ENCODE measurements around the gene ENPP3. TPM values are rescaled to one million over a fixed set of nuclear protein-coding genes. Genes with fewer than 3 reads are reported as not detected.

The ENPP3 gene
- total RNA-seq, 2 experiments from 2014 or later, result 0.22 to 0.34 TPM

DNA sequence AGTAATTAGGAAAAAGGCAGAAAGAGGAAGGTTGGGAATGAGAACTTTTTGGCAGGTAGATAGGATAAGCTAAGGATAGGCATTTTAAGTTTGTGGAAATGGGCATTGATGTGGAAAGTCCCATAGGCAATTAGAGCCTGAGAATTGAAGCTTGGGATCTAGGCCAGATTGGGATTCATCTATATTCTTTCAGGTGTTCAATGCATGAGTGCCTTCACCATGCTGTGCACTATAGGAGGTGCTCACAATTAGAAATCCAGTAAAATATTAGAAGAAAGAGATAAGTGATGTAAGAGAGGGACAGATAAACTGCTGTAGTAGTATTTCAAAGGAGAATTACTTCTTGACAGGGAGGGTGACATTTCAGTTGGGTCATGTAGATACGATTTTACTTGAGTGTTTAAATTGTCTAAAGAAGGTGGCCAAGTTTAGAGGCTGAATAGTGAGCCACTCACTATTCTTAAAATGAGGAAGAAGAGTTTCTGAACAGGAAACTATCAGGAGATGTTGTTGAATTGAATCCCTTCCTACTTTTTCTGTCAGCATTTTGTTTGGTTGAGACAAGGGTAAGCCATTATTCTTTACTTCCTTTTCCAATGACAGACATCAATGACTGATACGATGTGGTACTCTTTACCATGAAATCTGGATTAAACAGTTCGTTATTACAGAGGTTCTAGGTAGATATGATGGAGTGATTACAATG, 104.7 kb downstream of the ENPP3 start:
- intact Hi-C loops (cut with DNase I, micrococcal nuclease), result no loop called here
- no peaks in the 10 kb centered on the region for H3K9me3 Mint-ChIP-seq
- H3K4me3 Mint-ChIP-seq, result no peak overlapping the region
- no peaks in the 10 kb centered on the region for H3K27me3 ChIP-seq (ENCODE audit: control insufficient read depth in 1 of 2, insufficient read depth in 2 of 2, low read length in 2 of 2)
- H3K9me3 ChIP-seq (ENCODE audit: control insufficient read depth in 1 of 2, insufficient read depth in 1 of 2, low read length in 2 of 2), result no peaks in the 10 kb centered on the region
- DNase-seq (no peak), ATAC-seq (ENCODE audit: poor library complexity) (no peak)
- no peaks in the 10 kb centered on the region for H3K36me3 ChIP-seq (ENCODE audit: insufficient read depth, low read length)
- H3K4me3 ChIP-seq (ENCODE audit: low read length), result no peak overlapping the region
- no peak overlapping the region for H3K27ac Mint-ChIP-seq
- TF ChIP-seq, protein P1, sequence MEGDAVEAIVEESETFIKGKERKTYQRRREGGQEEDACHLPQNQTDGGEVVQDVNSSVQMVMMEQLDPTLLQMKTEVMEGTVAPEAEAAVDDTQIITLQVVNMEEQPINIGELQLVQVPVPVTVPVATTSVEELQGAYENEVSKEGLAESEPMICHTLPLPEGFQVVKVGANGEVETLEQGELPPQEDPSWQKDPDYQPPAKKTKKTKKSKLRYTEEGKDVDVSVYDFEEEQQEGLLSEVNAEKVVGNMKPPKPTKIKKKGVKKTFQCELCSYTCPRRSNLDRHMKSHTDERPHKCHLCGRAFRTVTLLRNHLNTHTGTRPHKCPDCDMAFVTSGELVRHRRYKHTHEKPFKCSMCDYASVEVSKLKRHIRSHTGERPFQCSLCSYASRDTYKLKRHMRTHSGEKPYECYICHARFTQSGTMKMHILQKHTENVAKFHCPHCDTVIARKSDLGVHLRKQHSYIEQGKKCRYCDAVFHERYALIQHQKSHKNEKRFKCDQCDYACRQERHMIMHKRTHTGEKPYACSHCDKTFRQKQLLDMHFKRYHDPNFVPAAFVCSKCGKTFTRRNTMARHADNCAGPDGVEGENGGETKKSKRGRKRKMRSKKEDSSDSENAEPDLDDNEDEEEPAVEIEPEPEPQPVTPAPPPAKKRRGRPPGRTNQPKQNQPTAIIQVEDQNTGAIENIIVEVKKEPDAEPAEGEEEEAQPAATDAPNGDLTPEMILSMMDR (IDR thresholded peaks at IDR 0.05), result no peak
- no peaks in the 10 kb centered on the region for H3K4me1 Mint-ChIP-seq (ENCODE audit: low read depth)
- H3K4me1 ChIP-seq (ENCODE audit: insufficient read depth, low read length), result no peaks in the 10 kb centered on the region
- H3K27me3 Mint-ChIP-seq, result peaks cover 5% of the 10 kb centered on the region
- no peaks in the 10 kb centered on the region for H3K36me3 Mint-ChIP-seq (ENCODE audit: low read depth)
- POLR2A ChIA-PET, result no interaction called here
- H3K27ac ChIP-seq (ENCODE audit: low read depth in 1 of 2, low read length in 2 of 2), result no peak overlapping the region
- CTCF ChIA-PET, result no interaction called here

DNA sequence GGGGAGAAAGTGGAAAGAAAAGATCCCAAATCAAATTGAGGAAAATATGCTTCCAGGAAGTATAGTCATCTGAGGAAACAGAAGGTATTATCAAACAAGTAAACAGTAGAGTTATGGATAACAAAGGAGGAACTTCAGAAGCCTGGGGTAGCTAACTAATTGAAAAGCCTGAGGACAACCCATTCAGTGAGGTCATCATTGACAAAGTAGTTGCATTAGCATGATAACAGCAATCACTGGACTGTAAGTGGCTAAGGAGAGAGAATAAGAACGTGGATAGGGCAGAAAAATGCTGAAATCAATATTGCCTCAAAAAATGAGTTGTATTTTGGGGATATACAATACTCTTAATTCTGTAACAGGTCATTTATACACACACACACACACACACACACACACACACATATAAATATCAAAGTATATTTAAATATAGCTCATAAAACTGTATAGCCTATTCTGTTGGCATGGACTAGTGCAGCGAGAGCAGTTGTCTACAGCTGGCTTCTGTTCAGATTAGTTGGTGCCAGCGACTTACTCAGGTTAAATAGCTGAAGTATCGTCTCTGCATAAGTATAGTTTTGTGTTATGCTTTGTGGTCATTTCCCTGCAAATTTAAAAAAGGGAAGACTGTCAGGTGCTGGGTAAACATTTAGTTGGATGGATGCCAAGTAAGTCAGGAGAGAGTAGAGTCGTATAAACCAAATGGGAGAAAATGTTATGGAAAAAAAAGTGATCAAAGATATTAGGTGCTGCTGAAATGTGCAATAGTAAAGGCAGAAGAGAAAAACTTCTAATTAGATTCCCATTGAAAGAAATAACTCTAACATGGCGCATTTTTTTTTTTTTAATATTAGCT, 107.6 kb downstream of the ENPP3 start:
- no peak overlapping the region for H3K27ac Mint-ChIP-seq
- ChIA-PET CTCF (no interaction called here), POLR2A (no interaction called here)
- no peaks in the 10 kb centered on the region for H3K36me3 Mint-ChIP-seq (ENCODE audit: low read depth)
- TF ChIP-seq, protein P1 (IDR thresholded peaks at IDR 0.05), result no peak
- no peak overlapping the region for H3K4me3 Mint-ChIP-seq
- no peaks in the 10 kb centered on the region for H3K4me1 ChIP-seq (ENCODE audit: insufficient read depth, low read length)
- peaks cover 5% of the 10 kb centered on the region for H3K27me3 Mint-ChIP-seq
- no peaks in the 10 kb centered on the region for H3K27me3 ChIP-seq (ENCODE audit: control insufficient read depth in 1 of 2, insufficient read depth in 2 of 2, low read length in 2 of 2)
- no peak overlapping the region for H3K4me3 ChIP-seq (ENCODE audit: low read length)
- no peaks in the 10 kb centered on the region for H3K9me3 Mint-ChIP-seq
- H3K27ac ChIP-seq (ENCODE audit: low read depth in 1 of 2, low read length in 2 of 2), result no peak overlapping the region
- DNase-seq (no peak), ATAC-seq (ENCODE audit: poor library complexity) (no peak)
- intact Hi-C loops (cut with DNase I, micrococcal nuclease), result no loop called here
- H3K9me3 ChIP-seq (ENCODE audit: control insufficient read depth in 1 of 2, insufficient read depth in 1 of 2, low read length in 2 of 2), result no peaks in the 10 kb centered on the region
- no peaks in the 10 kb centered on the region for H3K4me1 Mint-ChIP-seq (ENCODE audit: low read depth)
- H3K36me3 ChIP-seq (ENCODE audit: insufficient read depth, low read length), result no peaks in the 10 kb centered on the region

DNA sequence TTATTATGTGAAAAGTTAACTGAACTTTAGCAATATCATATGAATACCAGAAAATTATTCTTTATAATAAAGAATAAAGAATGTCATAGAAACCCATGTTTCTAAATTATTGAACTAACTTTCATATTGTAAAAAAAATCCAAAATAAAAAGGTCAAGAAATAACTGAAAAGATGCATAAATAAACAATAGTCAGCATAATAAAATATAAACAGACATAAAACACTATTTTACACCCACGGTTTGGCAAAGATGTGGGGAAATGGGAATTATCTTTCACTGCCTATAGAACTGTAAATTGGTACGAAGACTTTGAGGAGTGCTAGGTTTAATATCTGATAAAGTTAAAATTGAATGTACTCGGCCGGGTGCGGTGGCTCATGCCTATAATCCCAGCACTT, 108.4 kb downstream of the ENPP3 start:
- H3K9me3 Mint-ChIP-seq, result no peaks in the 10 kb centered on the region
- H3K4me3 Mint-ChIP-seq, result no peak overlapping the region
- no peak overlapping the region for H3K4me3 ChIP-seq (ENCODE audit: low read length)
- no peak overlapping the region for H3K27ac Mint-ChIP-seq
- ChIA-PET POLR2A (no interaction called here), CTCF (no interaction called here)
- H3K36me3 Mint-ChIP-seq (ENCODE audit: low read depth), result no peaks in the 10 kb centered on the region
- DNase-seq (no peak), ATAC-seq (ENCODE audit: poor library complexity) (no peak)
- no peaks in the 10 kb centered on the region for H3K36me3 ChIP-seq (ENCODE audit: insufficient read depth, low read length)
- H3K27ac ChIP-seq (ENCODE audit: low read depth in 1 of 2, low read length in 2 of 2), result no peak overlapping the region
- no peaks in the 10 kb centered on the region for H3K4me1 Mint-ChIP-seq (ENCODE audit: low read depth)
- no peaks in the 10 kb centered on the region for H3K9me3 ChIP-seq (ENCODE audit: control insufficient read depth in 1 of 2, insufficient read depth in 1 of 2, low read length in 2 of 2)
- no peaks in the 10 kb centered on the region for H3K27me3 ChIP-seq (ENCODE audit: control insufficient read depth in 1 of 2, insufficient read depth in 2 of 2, low read length in 2 of 2)
- intact Hi-C loops (cut with DNase I, micrococcal nuclease), result no loop called here
- no peaks in the 10 kb centered on the region for H3K4me1 ChIP-seq (ENCODE audit: insufficient read depth, low read length)
- TF ChIP-seq, protein P1 (IDR thresholded peaks at IDR 0.05), result no peak
- H3K27me3 Mint-ChIP-seq, result peaks cover 5% of the 10 kb centered on the region

Data from CD4-positive, alpha-beta T cell (primary cell).